ENCODE results near the gene RIPOR3.

The RIPOR3 gene

DNA sequence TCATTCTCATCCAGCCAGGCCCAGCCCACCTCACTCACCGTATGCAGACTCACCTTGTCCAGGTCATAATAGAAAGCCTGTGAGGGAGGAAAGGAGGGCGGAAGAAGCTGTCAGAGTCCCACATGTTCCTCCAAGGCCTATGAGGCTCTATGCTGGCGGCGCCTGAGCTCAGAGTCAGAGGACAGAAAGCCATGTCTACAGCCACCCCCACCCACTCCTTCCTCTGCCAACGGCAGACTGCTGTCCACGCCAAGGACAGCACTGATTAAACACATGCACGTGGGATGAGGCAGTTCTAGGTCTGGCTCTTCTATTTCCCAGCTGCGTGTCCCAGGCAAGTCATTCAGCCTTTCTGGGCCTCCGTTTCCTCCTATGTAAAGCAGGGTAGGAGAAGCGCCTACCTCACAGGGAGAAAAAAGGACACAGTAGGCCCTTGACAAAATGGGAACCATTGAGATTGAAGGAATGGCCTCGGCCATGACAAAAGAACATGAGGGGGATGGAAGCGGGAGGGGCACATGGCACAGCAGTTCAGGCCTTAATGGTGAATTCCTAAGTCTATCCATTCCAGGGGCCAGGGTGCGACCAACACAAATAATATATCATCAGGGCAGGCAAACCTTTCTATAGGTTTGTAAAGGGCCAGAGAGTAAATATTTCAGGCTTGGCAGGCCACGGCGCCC, 80.1 kb downstream of the RIPOR3 start:
- in situ Hi-C loops (cut with MboI; ENCODE audit: low sequenced_read_pairs, unreplicated experiment): no loop called here
- TF ChIP-seq, protein P1, sequence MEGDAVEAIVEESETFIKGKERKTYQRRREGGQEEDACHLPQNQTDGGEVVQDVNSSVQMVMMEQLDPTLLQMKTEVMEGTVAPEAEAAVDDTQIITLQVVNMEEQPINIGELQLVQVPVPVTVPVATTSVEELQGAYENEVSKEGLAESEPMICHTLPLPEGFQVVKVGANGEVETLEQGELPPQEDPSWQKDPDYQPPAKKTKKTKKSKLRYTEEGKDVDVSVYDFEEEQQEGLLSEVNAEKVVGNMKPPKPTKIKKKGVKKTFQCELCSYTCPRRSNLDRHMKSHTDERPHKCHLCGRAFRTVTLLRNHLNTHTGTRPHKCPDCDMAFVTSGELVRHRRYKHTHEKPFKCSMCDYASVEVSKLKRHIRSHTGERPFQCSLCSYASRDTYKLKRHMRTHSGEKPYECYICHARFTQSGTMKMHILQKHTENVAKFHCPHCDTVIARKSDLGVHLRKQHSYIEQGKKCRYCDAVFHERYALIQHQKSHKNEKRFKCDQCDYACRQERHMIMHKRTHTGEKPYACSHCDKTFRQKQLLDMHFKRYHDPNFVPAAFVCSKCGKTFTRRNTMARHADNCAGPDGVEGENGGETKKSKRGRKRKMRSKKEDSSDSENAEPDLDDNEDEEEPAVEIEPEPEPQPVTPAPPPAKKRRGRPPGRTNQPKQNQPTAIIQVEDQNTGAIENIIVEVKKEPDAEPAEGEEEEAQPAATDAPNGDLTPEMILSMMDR (IDR thresholded peaks at IDR 0.05; ENCODE audit: borderline replicate concordance, control extremely low read depth, extremely low read depth, insufficient read depth, missing control alignments): no peak
- DNase-seq (ENCODE audit: low spot score): no peak

DNA sequence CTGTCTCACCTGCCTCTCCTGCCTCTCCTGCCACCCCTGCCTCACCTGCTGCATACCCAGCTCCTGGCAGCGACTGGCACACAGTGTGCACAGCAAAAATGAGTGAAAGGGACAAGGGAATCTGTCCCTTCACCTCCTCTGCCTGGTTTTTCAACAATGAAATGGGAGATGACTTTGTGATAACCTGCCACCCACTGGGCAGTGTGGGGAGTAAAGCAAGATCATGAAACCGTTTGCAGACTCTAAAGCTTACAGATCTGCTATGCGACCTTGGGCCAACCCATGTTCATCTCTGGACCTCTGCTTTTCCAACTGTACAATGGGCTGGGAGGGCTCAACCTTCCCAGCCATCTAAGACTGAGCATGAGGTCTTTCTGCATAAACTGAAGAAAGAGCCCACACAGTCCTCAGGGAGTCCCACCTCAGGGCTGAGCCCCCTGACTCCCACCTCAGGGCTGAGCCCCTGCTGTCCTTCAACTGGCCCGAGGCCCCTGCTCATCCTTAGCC, 81.1 kb downstream of the RIPOR3 start:
- in situ Hi-C loops (cut with MboI; ENCODE audit: low sequenced_read_pairs, unreplicated experiment): no loop called here
- no peak for DNase-seq (ENCODE audit: low spot score)
- TF ChIP-seq, protein P1 (IDR thresholded peaks at IDR 0.05; ENCODE audit: borderline replicate concordance, control extremely low read depth, extremely low read depth, insufficient read depth, missing control alignments): no peak

DNA sequence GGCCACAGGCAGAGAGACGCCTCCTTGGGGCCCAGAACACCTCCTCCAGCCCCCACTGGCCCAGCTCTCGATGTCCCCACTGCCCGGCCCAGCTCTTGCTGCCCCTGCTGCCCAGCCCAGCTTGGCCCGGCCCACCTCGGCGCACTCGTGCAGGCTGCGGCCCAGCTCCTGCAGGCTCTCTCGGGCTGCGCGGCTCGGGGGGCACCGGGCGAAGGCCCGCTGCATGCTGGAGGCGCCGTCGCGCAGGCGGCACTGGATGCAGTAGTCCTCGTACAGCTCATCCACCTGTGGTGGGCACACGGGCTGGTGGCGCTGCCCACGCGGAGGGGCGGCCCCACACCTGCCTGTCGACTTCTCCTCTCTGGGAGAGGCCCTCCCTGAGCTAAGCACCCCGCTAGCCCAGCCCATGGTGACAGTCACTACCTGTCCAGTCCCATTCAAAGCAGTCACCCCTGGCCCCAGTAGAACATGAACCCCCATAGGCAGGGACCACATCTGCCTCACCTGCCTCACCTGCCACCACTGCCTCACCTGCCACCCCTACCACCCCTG, 81.8 kb downstream of the RIPOR3 start:
- DNase-seq (ENCODE audit: low spot score): no peak
- TF ChIP-seq, protein P1 (IDR thresholded peaks at IDR 0.05; ENCODE audit: borderline replicate concordance, control extremely low read depth, extremely low read depth, insufficient read depth, missing control alignments): no peak
- in situ Hi-C loops (cut with MboI; ENCODE audit: low sequenced_read_pairs, unreplicated experiment): no loop called here

DNA sequence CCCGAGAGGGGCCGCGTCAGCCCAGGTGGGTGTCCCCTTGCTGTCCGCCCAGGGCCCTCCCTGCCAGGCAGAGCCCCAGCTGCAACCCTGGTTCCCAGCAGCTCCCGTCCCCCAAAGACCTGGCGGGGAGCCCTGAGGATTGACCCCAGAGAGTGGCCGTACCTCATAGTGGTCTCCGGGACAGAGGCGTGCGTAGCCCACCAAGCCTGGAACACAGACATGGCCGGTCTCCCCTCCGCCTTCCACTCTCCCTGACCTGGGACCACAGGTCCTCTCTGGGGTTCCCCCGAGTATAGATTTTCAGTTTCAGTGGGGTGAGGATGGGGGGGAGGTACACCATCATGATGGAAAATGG, 82.6 kb downstream of the RIPOR3 start:
- DNase-seq (ENCODE audit: low spot score): no peak
- in situ Hi-C loops (cut with MboI; ENCODE audit: low sequenced_read_pairs, unreplicated experiment): no loop called here
- TF ChIP-seq, protein P1 (IDR thresholded peaks at IDR 0.05; ENCODE audit: borderline replicate concordance, control extremely low read depth, extremely low read depth, insufficient read depth, missing control alignments): no peak

DNA sequence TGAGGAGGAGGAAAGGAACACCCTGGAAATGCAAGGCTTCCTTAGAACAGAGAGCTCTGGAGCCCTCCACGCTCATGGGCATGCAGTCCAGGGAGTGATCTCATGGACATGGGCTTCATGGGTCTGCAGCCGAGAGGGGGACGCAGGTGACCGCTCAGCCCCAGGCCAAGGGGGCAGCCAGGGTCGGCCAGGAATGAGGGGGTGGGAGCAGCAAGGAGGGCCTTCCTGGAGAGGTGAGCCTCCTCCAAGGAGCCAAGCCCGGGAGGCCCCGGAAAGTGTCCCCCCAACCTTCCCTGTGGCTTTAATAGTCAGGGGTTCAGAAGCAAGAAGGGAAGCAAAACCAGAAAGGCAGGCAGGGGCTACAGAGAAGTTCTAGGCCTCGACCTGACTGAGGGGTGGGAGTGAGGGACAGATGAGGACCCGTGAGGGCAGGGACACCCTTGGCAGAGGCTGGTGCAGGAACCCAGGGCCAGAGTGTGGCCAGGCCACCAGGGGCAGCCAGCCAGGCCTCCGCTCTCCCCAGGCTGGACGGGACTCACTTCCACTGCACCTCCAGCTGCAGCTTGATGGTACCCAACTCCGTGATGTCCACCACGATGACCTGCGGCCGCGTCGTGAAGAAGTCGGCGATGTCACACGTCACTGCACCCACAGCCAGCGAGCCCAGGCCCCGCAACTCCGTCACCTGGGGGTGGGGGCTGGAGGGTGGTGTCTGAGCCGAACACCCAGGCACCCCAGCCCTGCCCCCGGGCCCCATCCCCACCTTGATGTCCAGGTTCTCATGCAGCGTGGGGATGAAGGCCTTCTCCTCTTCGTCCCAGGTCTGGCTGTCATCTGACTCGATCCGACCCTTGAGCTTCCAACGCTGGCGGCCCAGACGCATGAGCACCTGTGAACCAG, 83.2 kb downstream of the RIPOR3 start:
- in situ Hi-C loops (cut with MboI; ENCODE audit: low sequenced_read_pairs, unreplicated experiment): no loop called here

DNA sequence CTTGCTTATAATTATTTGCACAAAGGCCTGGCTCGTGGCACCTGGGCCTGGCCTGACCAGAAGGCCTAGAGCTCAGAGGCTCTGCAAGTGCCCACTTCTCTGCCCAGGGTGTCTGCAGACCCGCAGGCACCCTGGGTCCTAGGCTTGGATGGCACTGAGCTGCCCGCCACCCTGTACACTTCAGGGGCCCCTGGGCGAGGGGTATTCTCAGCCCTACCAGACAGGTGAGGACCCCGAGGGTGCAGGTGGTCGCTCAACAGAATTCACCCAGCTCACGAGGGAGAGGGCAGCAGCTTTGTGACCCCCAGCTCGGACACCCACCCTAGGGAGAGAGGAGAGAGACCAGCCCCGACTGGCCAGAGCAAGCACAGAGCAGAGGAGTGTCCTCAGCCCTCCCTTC, 83.9 kb downstream of the RIPOR3 start:
- TF ChIP-seq, protein P1 (IDR thresholded peaks at IDR 0.05; ENCODE audit: borderline replicate concordance, control extremely low read depth, extremely low read depth, insufficient read depth, missing control alignments): no peak
- in situ Hi-C loops (cut with MboI; ENCODE audit: low sequenced_read_pairs, unreplicated experiment): no loop called here
- DNase-seq (ENCODE audit: low spot score): no peak

More for the DNA sequence above, 83.2 kb downstream of the RIPOR3 start:
- DNase-seq (ENCODE audit: low spot score): no peak
- TF ChIP-seq, protein P1 (IDR thresholded peaks at IDR 0.05; ENCODE audit: borderline replicate concordance, control extremely low read depth, extremely low read depth, insufficient read depth, missing control alignments): no peak
